ENCODE data around the gene WNK2. TPM values are rescaled to one million over a fixed set of nuclear protein-coding genes. Genes with fewer than 3 reads are reported as not detected.

WNK2 gene
- total RNA-seq, 1 experiment from 2014 or later, result 69.4 TPM

DNA sequence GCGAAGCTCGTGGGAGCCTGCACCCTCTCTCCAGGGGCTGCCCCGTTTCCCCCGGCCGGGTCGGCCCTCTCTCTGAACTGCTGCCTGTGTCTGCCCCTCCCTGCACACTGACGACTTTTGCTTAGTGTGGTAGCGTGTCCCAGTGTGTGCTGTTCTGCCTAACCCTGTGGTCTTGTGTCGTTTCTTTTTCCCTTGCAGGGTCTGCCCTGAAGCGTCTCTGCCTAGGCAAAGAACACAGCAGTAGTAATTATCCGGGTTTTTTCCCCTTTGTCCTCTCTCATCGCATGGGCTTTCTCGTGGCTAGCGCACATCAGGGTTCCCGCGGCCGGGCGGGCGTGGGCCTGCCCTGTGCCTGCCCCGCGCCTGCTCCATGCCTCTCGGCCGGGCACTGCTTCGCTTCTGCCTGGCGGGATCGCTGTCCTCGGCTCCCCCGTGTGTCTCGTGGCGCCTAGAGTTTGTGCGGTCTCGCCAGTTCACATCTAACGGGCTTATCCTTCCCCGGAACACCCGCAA lies 122.7 kb downstream of the WNK2 start:
- Histone ChIP-seq H4K20me1 (ENCODE audit: control insufficient read depth, insufficient read depth, insufficient read length) (no peaks in the 10 kb centered on the region), H2BK120ac (ENCODE audit: low read depth, low read length, poor library complexity, severe bottlenecking) (no peak overlapping the region), H3K14ac (ENCODE audit: insufficient read depth, low read length) (0 out of 2 replicates have a peak overlapping the region, but pooled peaks have one; percentile 3), H4K8ac (replicated peaks; ENCODE audit: insufficient read length, low read depth, low read length) (no peak overlapping the region), H4K91ac (ENCODE audit: insufficient read length, low read depth, low read length) (no peak overlapping the region), H3T11ph (ENCODE audit: low read length) (no peak overlapping the region), H3K79me1 (ENCODE audit: insufficient read depth, low read depth, low read length, poor library complexity, severe bottlenecking) (no peaks in the 10 kb centered on the region), H3K18ac (ENCODE audit: insufficient read length, low read depth, low read length) (no peak overlapping the region), H2BK20ac (ENCODE audit: low read depth, low read length, poor library complexity, severe bottlenecking) (no peak overlapping the region), H2BK12ac (ENCODE audit: insufficient read length, low read depth, low read length) (no peak overlapping the region), H3K9ac (ENCODE audit: extremely low read depth, insufficient read length, low read length) (no peak overlapping the region), H3K23ac (ENCODE audit: insufficient read length, low read depth, low read length) (no peak overlapping the region), H3K27me3 (ENCODE audit: insufficient read depth, low read length) (no peaks in the 10 kb centered on the region), H3K9me3 (ENCODE audit: control insufficient read depth, low read depth, low read length) (peaks cover 7% of the 10 kb centered on the region), H2BK15ac (ENCODE audit: low read depth, low read length) (no peak overlapping the region), H2AFZ (ENCODE audit: low read length) (no peak overlapping the region), H3K27ac (ENCODE audit: insufficient read length, low read depth, low read length) (no peak overlapping the region), H3K23me2 (ENCODE audit: insufficient read length, low read depth, low read length, poor library complexity, severe bottlenecking) (no peaks in the 10 kb centered on the region), H3K4ac (ENCODE audit: low read depth, low read length) (no peak overlapping the region), H3K4me1 (ENCODE audit: insufficient read depth, low read length) (no peaks in the 10 kb centered on the region), H3K56ac (ENCODE audit: insufficient read length, low read depth, low read length) (no peak overlapping the region), H2AK5ac (ENCODE audit: insufficient read length, low read length) (no peak overlapping the region), H2BK5ac (ENCODE audit: insufficient read length, low read length) (no peak overlapping the region), H3K79me2 (ENCODE audit: insufficient read depth, low read length) (no peaks in the 10 kb centered on the region), H3K4me2 (ENCODE audit: insufficient read depth, insufficient read length, low read length) (no peak overlapping the region), H4K5ac (ENCODE audit: insufficient read length, low read depth, low read length) (no peak overlapping the region)
- Mint-ChIP-seq H3K9me3 (no peaks in the 10 kb centered on the region), H3K36me3 (ENCODE audit: insufficient read depth in 1 of 3, low read depth in 3 of 3) (peaks cover 5 to 12% (median 11%) of the 10 kb centered on the region in 3 experiments; a peak in 5 of 7 replicates), H3K4me3 (no peak overlapping the region), H3K4me1 (peaks cover 5% of the 10 kb centered on the region in 2 experiments), H3K27ac (peak overlapping the region in 1 of 3 experiments; percentile 49; a peak in 1 of 7 replicates), H3K27me3 (ENCODE audit: low read depth) (no peaks in the 10 kb centered on the region; the same call in none of the 2 replicates)
- DNase-seq, result peak; percentile 31
- no CpG with 5 or more reads among the region's 35 CpGs for WGBS (ENCODE audit: extremely low coverage, insufficient read length, low lambda C conversion rate)
- TF ChIP-seq, protein P1, sequence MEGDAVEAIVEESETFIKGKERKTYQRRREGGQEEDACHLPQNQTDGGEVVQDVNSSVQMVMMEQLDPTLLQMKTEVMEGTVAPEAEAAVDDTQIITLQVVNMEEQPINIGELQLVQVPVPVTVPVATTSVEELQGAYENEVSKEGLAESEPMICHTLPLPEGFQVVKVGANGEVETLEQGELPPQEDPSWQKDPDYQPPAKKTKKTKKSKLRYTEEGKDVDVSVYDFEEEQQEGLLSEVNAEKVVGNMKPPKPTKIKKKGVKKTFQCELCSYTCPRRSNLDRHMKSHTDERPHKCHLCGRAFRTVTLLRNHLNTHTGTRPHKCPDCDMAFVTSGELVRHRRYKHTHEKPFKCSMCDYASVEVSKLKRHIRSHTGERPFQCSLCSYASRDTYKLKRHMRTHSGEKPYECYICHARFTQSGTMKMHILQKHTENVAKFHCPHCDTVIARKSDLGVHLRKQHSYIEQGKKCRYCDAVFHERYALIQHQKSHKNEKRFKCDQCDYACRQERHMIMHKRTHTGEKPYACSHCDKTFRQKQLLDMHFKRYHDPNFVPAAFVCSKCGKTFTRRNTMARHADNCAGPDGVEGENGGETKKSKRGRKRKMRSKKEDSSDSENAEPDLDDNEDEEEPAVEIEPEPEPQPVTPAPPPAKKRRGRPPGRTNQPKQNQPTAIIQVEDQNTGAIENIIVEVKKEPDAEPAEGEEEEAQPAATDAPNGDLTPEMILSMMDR (conservative IDR thresholded peaks at IDR 0.05), result no peak

Data from H9 (cell line).